Measurements from ENCODE around the gene TECTA. TPM values are rescaled to one million over a fixed set of nuclear protein-coding genes. Genes with fewer than 3 reads are reported as not detected.

TECTA gene
- total and polyA plus RNA-seq, 2 of the 8 experiments (the other 6 are each of a cell fraction or from before 2014, with no cell fraction given) = 0.59 to 1.0 TPM

DNA sequence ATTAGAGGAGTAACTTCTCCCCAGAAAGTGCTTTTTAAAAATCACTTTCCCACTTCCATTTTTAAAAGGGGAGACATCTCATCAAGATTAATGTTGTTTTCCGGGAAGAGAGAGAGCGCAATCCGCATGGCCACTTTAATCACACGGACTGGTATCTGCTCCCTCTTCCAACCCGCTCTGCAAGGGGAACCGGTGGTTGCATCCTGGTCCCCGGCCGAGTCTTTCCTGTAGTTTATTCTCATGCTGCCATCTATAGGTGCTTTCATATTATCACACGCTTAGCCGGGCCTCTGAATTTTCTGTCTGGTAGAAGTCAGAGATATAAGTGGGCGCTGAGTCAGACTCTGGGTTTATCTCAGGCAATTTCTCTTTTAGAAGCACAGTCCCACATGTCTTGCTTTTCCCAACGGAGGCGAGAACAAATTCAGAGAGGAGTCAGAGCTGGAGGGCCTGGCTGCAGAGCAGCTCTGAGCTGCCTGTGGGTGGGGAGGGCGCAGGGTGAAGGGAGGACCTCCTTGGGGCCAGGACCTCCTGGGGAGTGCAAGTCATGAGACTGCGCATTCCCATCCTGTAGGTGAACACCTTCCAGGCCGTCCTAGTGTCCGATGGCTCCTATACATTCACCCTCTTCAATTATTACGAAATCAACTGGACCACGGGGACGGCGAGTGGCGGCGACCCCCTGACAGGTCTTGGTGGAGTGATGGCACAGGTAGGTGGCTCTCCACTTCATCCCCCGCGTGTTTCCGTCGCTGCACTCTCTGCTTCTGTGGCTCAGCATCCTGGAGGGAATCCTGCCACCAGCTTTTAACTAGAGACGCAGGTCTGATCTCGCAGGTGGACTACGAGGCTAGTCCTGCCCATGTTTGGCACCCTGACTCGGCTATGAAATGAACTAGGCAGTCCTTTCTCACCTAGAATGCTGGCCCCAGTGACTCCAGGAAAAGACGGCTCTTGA, 11.7 kb downstream of the TECTA start (continued):
- TF ChIP-seq, protein P1, sequence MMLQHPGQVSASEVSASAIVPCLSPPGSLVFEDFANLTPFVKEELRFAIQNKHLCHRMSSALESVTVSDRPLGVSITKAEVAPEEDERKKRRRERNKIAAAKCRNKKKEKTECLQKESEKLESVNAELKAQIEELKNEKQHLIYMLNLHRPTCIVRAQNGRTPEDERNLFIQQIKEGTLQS (IDR thresholded peaks at IDR 0.05; ENCODE audit: insufficient read depth, low read depth, low read length) = 0 out of 2 replicates have a peak, but pooled peaks have one; percentile 21
- no peak for TF ChIP-seq JUND (IDR thresholded peaks at IDR 0.05; ENCODE audit: low read length)
- TF ChIP-seq POLR2A (IDR thresholded peaks at IDR 0.05; ENCODE audit: control extremely low read depth in 1 of 2, low read depth in 2 of 2, low read length in 2 of 2) = no peak
- TF ChIP-seq BACH1 (IDR thresholded peaks at IDR 0.05; ENCODE audit: low read length) = peak; percentile 6; the same call in 1 of the 2 replicates

Measured in H1 (cell line).